Hepatocyte (in vitro differentiated cells): Measurements from ENCODE around the gene NAP1L5.

Experiments
- EZH2 ChIP-seq: fragments of 200-600 bp; sonication (generic); IDR thresholded peaks from 2 replicates; pipeline ENCODE4 v1.6.1; 2016; ENCODE audit warnings: antibody characterized with exemption, mild to moderate bottlenecking, borderline replicate concordance
- EZH2phosphoT487 ChIP-seq: fragments of 200-600 bp; sonication (generic); IDR thresholded peaks from one replicate; pipeline ENCODE4 v1.6.1; 2018; ENCODE audit warnings: antibody characterized with exemption, mild to moderate bottlenecking, low read depth, moderate library complexity; ENCODE audit not compliant: unreplicated experiment, severe bottlenecking
- TF ChIP-seq, protein P1 (sequence below): fragments of 200-600 bp; sonication (generic); IDR thresholded peaks from 2 replicates; pipeline ENCODE4 v1.5.1; 2016; ENCODE audit warnings: antibody characterized with exemption, mild to moderate bottlenecking; ENCODE audit not compliant: poor library complexity

DNA sequence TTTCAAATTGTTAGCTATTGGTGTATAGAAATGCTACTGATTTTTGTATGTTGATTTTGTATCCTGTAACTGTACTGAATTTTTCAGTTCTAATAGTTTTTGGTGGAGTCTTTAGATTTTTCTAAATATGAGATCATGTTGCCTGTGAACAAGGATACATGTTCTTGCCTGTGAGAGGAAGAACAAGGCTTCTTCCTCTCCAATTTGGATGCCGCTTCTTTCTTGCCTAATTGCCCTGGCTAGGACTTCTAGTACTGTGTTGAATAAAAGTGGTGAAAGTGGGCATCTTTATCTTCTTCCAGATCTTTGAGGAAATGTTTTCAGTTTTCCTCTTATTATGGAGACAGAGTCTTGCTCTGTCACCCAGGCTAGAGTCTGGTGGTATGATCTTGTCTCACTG, 16.2 kb upstream of the NAP1L5 start:
- no peak for TF ChIP-seq EZH2phosphoT487
- TF ChIP-seq, protein P1, sequence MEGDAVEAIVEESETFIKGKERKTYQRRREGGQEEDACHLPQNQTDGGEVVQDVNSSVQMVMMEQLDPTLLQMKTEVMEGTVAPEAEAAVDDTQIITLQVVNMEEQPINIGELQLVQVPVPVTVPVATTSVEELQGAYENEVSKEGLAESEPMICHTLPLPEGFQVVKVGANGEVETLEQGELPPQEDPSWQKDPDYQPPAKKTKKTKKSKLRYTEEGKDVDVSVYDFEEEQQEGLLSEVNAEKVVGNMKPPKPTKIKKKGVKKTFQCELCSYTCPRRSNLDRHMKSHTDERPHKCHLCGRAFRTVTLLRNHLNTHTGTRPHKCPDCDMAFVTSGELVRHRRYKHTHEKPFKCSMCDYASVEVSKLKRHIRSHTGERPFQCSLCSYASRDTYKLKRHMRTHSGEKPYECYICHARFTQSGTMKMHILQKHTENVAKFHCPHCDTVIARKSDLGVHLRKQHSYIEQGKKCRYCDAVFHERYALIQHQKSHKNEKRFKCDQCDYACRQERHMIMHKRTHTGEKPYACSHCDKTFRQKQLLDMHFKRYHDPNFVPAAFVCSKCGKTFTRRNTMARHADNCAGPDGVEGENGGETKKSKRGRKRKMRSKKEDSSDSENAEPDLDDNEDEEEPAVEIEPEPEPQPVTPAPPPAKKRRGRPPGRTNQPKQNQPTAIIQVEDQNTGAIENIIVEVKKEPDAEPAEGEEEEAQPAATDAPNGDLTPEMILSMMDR: no peak
- no peak for TF ChIP-seq EZH2
